Liver (tissue), 9 donors: Measurements from ENCODE around the gene CXorf49. TPM values are rescaled to one million over a fixed set of nuclear protein-coding genes. Genes with fewer than 3 reads are reported as not detected.
"Not testable (repeated sequence)": the region's sequence is repeated elsewhere in the genome, so short reads cannot be mapped to it uniquely, and the experiment has no call there.

Source experiments
- DNase-seq: peaks from one replicate; pipeline ENCODE4 v3.0.0-alpha.2; 2017; ENCODE audit warnings: low spot score
- H3K27ac ChIP-seq, 2 donors: one replicate each; pipeline ENCODE4 v1.7.0; 2013; ENCODE audit warnings: inconsistent platforms in 2 of 2, low read length in 2 of 2, control low read depth in 1 of 2, low read depth in 1 of 2, mild to moderate bottlenecking in 1 of 2
- H3K27me3 ChIP-seq, 4 donors: one replicate each; pipeline versions ENCODE4 v1.6.1 to v1.7.0; 2013; ENCODE audit warnings: low read length in 3 of 4, inconsistent platforms in 1 of 4, mild to moderate bottlenecking in 1 of 4, moderate library complexity in 1 of 4; ENCODE audit not compliant: control insufficient read depth in 4 of 4, insufficient read depth in 4 of 4
- H3K36me3 ChIP-seq, 4 donors: one replicate each; pipeline versions ENCODE4 v1.6.1 to v1.7.0; 2013; ENCODE audit warnings: low read length in 3 of 4, mild to moderate bottlenecking in 3 of 4, low read depth in 1 of 4, moderate library complexity in 1 of 4; ENCODE audit not compliant: control insufficient read depth in 4 of 4, insufficient read depth in 3 of 4
- H3K4me1 ChIP-seq, 4 donors: one replicate each; pipeline versions ENCODE4 v1.6.1 to v1.7.0; 2013; ENCODE audit warnings: low read length in 3 of 4, mild to moderate bottlenecking in 3 of 4, moderate library complexity in 1 of 4; ENCODE audit not compliant: control insufficient read depth in 4 of 4, insufficient read depth in 4 of 4
- H3K4me3 ChIP-seq, 3 donors: one replicate each; pipeline versions ENCODE4 v1.6.1 to v1.7.0; 2013; ENCODE audit warnings: low read length in 3 of 3, control low read depth in 1 of 3, low read depth in 1 of 3, mild to moderate bottlenecking in 1 of 3
- H3K9ac ChIP-seq, 2 donors: one replicate each; pipeline ENCODE4 v1.7.0; 2013; ENCODE audit warnings: low read length in 2 of 2, mild to moderate bottlenecking in 2 of 2, moderate library complexity in 2 of 2, control low read depth in 1 of 2, low read depth in 1 of 2
- H3K9me3 ChIP-seq, 4 donors: one replicate each; pipeline versions ENCODE4 v1.6.1 to v1.7.0; 2013; ENCODE audit warnings: low read length in 3 of 4; ENCODE audit not compliant: control insufficient read depth in 4 of 4
- FOXA1 ChIP-seq: IDR thresholded peaks from 2 replicates; pipeline ENCODE4 v1.6.1; 2016; ENCODE audit warnings: antibody characterized with exemption
- GABPA ChIP-seq, 2 donors: IDR thresholded peaks in 1 of 2; conservative IDR thresholded peaks in 1 of 2; 2 replicates each; pipeline ENCODE4 v1.6.1; 2016; ENCODE audit warnings: antibody characterized with exemption in 2 of 2, mild to moderate bottlenecking in 1 of 2, moderate library complexity in 1 of 2
- NR2F2 ChIP-seq: IDR thresholded peaks from 2 replicates; pipeline ENCODE4 v1.6.1; 2016; ENCODE audit warnings: antibody characterized with exemption
- RAD21 ChIP-seq, 2 donors: IDR thresholded peaks; 2 replicates each; pipeline ENCODE4 v1.6.1; 2016; ENCODE audit warnings: antibody characterized with exemption in 2 of 2, mild to moderate bottlenecking in 2 of 2
- RXRA ChIP-seq, 2 donors: IDR thresholded peaks; 2 replicates each; pipeline ENCODE4 v1.6.1; 2017 to 2018; ENCODE audit warnings: antibody characterized with exemption in 2 of 2, mild to moderate bottlenecking in 1 of 2
- TAF1 ChIP-seq: conservative IDR thresholded peaks from 2 replicates; pipeline ENCODE4 v1.6.1; 2016; ENCODE audit warnings: antibody characterized with exemption, mild to moderate bottlenecking
- YY1 ChIP-seq: IDR thresholded peaks from 2 replicates; pipeline ENCODE4 v1.6.1; 2016; ENCODE audit warnings: antibody characterized with exemption, mild to moderate bottlenecking
- WGBS: extraction: QIAGEN DNeasy Blood & Tissue Kit; methylation state at CpG from one replicate; pipeline ENCODE4 v1.1.7; 2013; 5-methylcytosine and 5-hydroxymethylcytosine counted together
- polyA plus RNA-seq, 2 donors: library from polyadenylated mRNA; stranded (reverse) in 1 of 2; unstranded in 1 of 2; fragments of 200-250 nt in 1 of 2; fragments of >200 nt in 1 of 2; fragmentation: Nextera tagmentation in 1 of 2; extraction: Ambion mirVana in 1 of 2; gene quantifications; one replicate each; pipeline versions ENCODE4 v1.2.1 to v1.2.3, GENCODE V29; 2013 to 2015
- total RNA-seq, 2 donors: library from RNA; depleted of rRNA; stranded (reverse); fragments of >200 nt; gene quantifications; one replicate each; pipeline ENCODE4 v1.2.3, GENCODE V29; 2014
- TF ChIP-seq, protein P1 (sequence below): IDR thresholded peaks from 2 replicates; pipeline ENCODE4 v1.6.1; 2016; ENCODE audit warnings: antibody characterized with exemption
- TF ChIP-seq, protein P2 (sequence below): fragments of 150-350 bp; IDR thresholded peaks from 2 replicates; pipeline ENCODE4 v1.5.1; 2017; ENCODE audit warnings: improper control_type of control experiment, low read depth, low read length; ENCODE audit not compliant: missing input control
- TF ChIP-seq, protein P3 (sequence below): IDR thresholded peaks from 2 replicates; pipeline ENCODE4 v1.6.1; 2016; ENCODE audit warnings: antibody characterized with exemption
- donor health status: healthy.
- donor health status: healthy.
- donor health status: healthy.
- donor health status: healthy.
- donor health status: healthy.

Gene CXorf49
- total and polyA plus RNA-seq, 4 donors: not detected

DNA sequence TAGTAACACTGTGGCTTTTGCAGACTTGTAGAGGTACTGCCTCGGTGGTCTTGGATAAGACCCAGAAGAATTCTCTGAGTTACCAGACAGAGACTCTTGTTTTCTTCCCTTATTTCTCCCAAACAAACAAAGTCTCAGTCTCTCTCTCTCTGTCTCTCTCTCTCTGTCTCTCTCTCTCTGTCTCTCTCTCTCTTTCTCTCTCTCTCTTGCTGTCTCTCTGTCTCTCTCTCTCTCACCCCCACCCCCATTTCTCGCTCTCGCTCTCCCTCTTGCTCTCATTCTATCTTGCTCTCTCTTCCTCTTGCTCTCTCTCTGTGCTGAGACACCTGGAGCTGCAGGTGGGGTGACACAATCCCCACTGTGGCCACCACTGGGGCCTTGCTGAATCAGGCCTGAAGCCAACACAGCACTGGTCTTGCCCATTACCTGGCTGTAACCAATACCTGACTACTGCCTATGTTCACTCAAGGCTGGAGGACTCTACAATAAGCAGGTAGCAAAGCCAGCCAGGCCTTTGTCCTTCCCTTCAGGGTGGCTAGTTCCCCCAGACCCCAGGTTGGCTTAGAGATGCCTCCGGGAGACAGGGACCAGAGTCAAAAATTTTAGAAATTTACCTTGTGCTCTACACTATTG is 38.4 kb downstream of the CXorf49 start:
- H3K27ac ChIP-seq: no peak overlapping the region
- WGBS: 98% methylated on average over 4 of the region's 4 CpGs
- peaks cover 0 to 3% (median 0%) of the 10 kb centered on the region in 4 donors for H3K27me3 ChIP-seq
- no peak overlapping the region for H3K4me3 ChIP-seq
- TF ChIP-seq FOXA1: no peak
- TF ChIP-seq RXRA (IDR thresholded peaks at IDR 0.05): no peak
- TF ChIP-seq, protein P1, sequence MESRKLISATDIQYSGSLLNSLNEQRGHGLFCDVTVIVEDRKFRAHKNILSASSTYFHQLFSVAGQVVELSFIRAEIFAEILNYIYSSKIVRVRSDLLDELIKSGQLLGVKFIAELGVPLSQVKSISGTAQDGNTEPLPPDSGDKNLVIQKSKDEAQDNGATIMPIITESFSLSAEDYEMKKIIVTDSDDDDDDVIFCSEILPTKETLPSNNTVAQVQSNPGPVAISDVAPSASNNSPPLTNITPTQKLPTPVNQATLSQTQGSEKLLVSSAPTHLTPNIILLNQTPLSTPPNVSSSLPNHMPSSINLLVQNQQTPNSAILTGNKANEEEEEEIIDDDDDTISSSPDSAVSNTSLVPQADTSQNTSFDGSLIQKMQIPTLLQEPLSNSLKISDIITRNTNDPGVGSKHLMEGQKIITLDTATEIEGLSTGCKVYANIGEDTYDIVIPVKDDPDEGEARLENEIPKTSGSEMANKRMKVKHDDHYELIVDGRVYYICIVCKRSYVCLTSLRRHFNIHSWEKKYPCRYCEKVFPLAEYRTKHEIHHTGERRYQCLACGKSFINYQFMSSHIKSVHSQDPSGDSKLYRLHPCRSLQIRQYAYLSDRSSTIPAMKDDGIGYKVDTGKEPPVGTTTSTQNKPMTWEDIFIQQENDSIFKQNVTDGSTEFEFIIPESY: no peak
- TF ChIP-seq RAD21 (IDR thresholded peaks at IDR 0.05): no peak
- TF ChIP-seq TAF1: no peak
- TF ChIP-seq, protein P2, sequence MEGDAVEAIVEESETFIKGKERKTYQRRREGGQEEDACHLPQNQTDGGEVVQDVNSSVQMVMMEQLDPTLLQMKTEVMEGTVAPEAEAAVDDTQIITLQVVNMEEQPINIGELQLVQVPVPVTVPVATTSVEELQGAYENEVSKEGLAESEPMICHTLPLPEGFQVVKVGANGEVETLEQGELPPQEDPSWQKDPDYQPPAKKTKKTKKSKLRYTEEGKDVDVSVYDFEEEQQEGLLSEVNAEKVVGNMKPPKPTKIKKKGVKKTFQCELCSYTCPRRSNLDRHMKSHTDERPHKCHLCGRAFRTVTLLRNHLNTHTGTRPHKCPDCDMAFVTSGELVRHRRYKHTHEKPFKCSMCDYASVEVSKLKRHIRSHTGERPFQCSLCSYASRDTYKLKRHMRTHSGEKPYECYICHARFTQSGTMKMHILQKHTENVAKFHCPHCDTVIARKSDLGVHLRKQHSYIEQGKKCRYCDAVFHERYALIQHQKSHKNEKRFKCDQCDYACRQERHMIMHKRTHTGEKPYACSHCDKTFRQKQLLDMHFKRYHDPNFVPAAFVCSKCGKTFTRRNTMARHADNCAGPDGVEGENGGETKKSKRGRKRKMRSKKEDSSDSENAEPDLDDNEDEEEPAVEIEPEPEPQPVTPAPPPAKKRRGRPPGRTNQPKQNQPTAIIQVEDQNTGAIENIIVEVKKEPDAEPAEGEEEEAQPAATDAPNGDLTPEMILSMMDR: no peak
- TF ChIP-seq, protein P3, sequence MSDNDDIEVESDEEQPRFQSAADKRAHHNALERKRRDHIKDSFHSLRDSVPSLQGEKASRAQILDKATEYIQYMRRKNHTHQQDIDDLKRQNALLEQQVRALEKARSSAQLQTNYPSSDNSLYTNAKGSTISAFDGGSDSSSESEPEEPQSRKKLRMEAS: no peak
- no peak for TF ChIP-seq YY1
- no peak for TF ChIP-seq GABPA (IDR thresholded peaks at IDR 0.05 in 1 of 2, conservative IDR thresholded peaks at IDR 0.05 in 1 of 2)
- TF ChIP-seq NR2F2: no peak
- H3K9ac ChIP-seq: no peak overlapping the region
- H3K4me1 ChIP-seq: no peaks in the 10 kb centered on the region
- no peak for DNase-seq
- H3K9me3 ChIP-seq: no peaks in the 10 kb centered on the region
- H3K36me3 ChIP-seq: no peaks in the 10 kb centered on the region

DNA sequence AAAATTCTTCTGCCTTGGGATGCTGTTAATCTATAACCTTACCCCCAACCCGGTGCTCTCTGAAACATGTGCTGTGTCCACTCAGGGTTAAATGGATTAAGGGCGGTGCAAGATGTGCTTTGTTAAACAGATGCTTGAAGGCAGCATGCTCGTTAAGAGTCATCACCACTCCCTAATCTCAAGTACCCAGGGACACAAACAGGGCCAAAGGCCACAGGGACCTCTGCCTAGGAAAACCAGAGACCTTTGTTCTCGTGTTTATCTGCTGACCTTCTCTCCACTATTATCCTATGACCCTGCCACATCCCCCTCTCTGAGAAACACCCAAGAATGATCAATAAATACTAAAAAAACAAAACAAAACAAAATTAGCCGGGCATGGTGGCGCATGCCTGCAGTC is 40.9 kb downstream of the CXorf49 start:
- not testable (repeated sequence) for DNase-seq, H3K4me3 ChIP-seq, H3K9ac ChIP-seq, H3K27me3 ChIP-seq, H3K4me1 ChIP-seq, H3K36me3 ChIP-seq, H3K27ac ChIP-seq, H3K9me3 ChIP-seq
- WGBS: 38% methylated on average over 5 of the region's 6 CpGs

DNA sequence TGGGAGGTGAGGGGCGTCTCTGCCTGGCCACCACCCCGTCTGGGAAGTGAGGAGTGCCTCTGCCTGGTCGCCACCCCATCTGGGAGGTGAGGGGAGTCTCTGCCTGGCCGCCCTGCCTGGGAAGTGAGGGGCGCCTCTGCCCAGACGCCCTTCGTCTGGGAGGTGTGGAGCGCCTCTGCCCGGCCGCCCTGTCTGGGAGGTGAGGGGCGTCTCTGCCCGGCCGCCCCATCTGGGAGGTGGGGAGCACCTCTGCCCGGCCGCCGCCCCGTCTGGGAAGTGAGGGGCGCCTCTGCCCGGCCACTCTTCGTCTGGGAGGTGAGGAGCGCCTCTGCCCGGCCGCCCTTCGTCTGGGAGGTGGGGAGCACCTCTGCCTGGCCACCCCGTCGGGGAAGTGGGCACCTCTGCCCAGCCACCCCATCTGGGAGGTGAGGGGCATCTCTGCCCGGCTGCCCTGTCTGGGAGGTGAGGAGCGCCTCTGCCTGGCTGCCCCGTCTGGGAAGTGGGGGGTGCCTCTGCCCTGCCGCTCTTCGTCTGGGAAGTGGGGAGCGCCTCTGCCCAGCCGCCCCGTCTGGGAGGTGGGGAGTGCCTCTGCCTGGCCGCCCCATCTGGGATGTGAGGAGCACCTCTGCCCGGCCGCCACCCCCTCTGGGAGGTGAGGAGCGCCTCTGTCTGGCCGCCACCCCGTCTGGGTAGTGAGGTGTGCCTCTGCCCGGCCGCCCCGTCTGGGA is 41.9 kb downstream of the CXorf49 start:
- not testable (repeated sequence) for DNase-seq, H3K4me3 ChIP-seq, H3K36me3 ChIP-seq, H3K27me3 ChIP-seq, H3K4me1 ChIP-seq, H3K9ac ChIP-seq, H3K27ac ChIP-seq, H3K9me3 ChIP-seq
- WGBS: 93% methylated on average over 42 of the region's 43 CpGs

DNA sequence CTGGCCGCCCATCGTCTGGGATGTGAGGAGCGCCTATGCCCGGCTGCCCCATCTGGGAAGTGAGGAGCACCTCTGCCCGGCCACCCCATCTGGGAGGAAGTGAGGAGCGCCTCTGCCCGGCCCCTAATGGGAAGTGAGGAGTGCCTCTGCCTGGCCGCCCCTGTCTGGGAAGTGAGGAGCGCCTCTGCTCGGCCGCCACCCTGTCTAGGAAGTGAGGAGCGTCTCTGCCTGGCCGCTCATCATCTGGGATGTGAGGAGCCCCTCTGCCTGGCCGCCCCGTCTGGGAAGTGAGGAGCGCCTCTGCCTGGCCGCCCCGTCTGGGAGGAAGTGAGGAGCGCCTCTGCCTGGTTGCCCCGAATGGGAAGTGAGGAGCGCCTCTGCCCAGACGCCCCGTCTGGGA is 42.4 kb downstream of the CXorf49 start:
- 98% methylated on average over 23 of the region's 23 CpGs for WGBS
- H3K27ac ChIP-seq, H3K27me3 ChIP-seq, H3K4me3 ChIP-seq, H3K4me1 ChIP-seq, H3K9me3 ChIP-seq, H3K36me3 ChIP-seq, DNase-seq, H3K9ac ChIP-seq: not testable (repeated sequence)
